Measurements from ENCODE around the gene ACOT7.

Gene ACOT7

GRCh38 chr1:6419397-6419803 is 25.8 kb upstream of the ACOT7 start:
- H2AFZ ChIP-seq (ENCODE audit: low read depth, low read length), result no peak overlapping the region
- no peaks in the 10 kb centered on the region for H4K20me1 ChIP-seq (ENCODE audit: insufficient read depth, low read length)
- H3K9ac ChIP-seq (ENCODE audit: low read depth, low read length), result no peak overlapping the region
- no peak for ATAC-seq (ENCODE audit: insufficient read depth, low read depth)
- peaks cover 7% of the 10 kb centered on the region for H3K27me3 ChIP-seq (ENCODE audit: insufficient read depth, low read length, poor library complexity)
- no peak for TF ChIP-seq EZH2 (IDR thresholded peaks at IDR 0.05; ENCODE audit: borderline replicate concordance, low read depth, low read length, severe bottlenecking)
- no peak for TF ChIP-seq CTCF (IDR thresholded peaks at IDR 0.05; ENCODE audit: borderline replicate concordance, extremely low read depth, low read length, poor library complexity, severe bottlenecking)
- peaks cover 4% of the 10 kb centered on the region; the same call in 1 of the 2 replicates for H3K4me1 ChIP-seq (ENCODE audit: insufficient read depth, low read length)
- H3K79me2 ChIP-seq (ENCODE audit: insufficient read depth, low read length), result no peaks in the 10 kb centered on the region
- H3K4me2 ChIP-seq (ENCODE audit: insufficient read depth, low read length), result no peak overlapping the region
- H3K27ac ChIP-seq (ENCODE audit: low read length), result no peak overlapping the region
- no peaks in the 10 kb centered on the region for H3K9me3 ChIP-seq (ENCODE audit: insufficient read depth, low read length, severe bottlenecking)
- H3K4me3 ChIP-seq (ENCODE audit: low read depth in 1 of 2, low read length in 2 of 2), result no peak overlapping the region
- DNase-seq, result no peak
- H3K36me3 ChIP-seq (ENCODE audit: insufficient read depth, low read length), result no peaks in the 10 kb centered on the region

GRCh38 chr1:6418668-6419396 is 25.3 kb upstream of the ACOT7 start:
- Histone ChIP-seq H2AFZ (ENCODE audit: low read depth, low read length) (no peak overlapping the region), H3K9ac (ENCODE audit: low read depth, low read length) (no peak overlapping the region), H3K27me3 (ENCODE audit: insufficient read depth, low read length, poor library complexity) (peaks cover 7% of the 10 kb centered on the region), H3K27ac (ENCODE audit: low read length) (no peak overlapping the region), H4K20me1 (ENCODE audit: insufficient read depth, low read length) (no peaks in the 10 kb centered on the region), H3K79me2 (ENCODE audit: insufficient read depth, low read length) (no peaks in the 10 kb centered on the region), H3K4me2 (ENCODE audit: insufficient read depth, low read length) (no peak overlapping the region), H3K4me3 (ENCODE audit: low read depth in 1 of 2, low read length in 2 of 2) (no peak overlapping the region), H3K36me3 (ENCODE audit: insufficient read depth, low read length) (no peaks in the 10 kb centered on the region), H3K9me3 (ENCODE audit: insufficient read depth, low read length, severe bottlenecking) (no peaks in the 10 kb centered on the region), H3K4me1 (ENCODE audit: insufficient read depth, low read length) (peaks cover 2% of the 10 kb centered on the region; the same call in 1 of the 2 replicates)
- no peak for DNase-seq
- no peak for TF ChIP-seq CTCF (IDR thresholded peaks at IDR 0.05; ENCODE audit: borderline replicate concordance, extremely low read depth, low read length, poor library complexity, severe bottlenecking)
- TF ChIP-seq EZH2 (IDR thresholded peaks at IDR 0.05; ENCODE audit: borderline replicate concordance, low read depth, low read length, severe bottlenecking), result no peak
- no peak for ATAC-seq (ENCODE audit: insufficient read depth, low read depth)

GRCh38 chr1:6417961-6418667 is 24.5 kb upstream of the ACOT7 start:
- Histone ChIP-seq H3K9ac (ENCODE audit: low read depth, low read length) (no peak overlapping the region), H3K27ac (ENCODE audit: low read length) (no peak overlapping the region), H4K20me1 (ENCODE audit: insufficient read depth, low read length) (no peaks in the 10 kb centered on the region), H3K4me3 (ENCODE audit: low read depth in 1 of 2, low read length in 2 of 2) (no peak overlapping the region), H3K4me2 (ENCODE audit: insufficient read depth, low read length) (no peak overlapping the region), H3K79me2 (ENCODE audit: insufficient read depth, low read length) (no peaks in the 10 kb centered on the region), H3K27me3 (ENCODE audit: insufficient read depth, low read length, poor library complexity) (peaks cover 4% of the 10 kb centered on the region), H3K9me3 (ENCODE audit: insufficient read depth, low read length, severe bottlenecking) (no peaks in the 10 kb centered on the region), H3K36me3 (ENCODE audit: insufficient read depth, low read length) (no peaks in the 10 kb centered on the region), H3K4me1 (ENCODE audit: insufficient read depth, low read length) (no peaks in the 10 kb centered on the region), H2AFZ (ENCODE audit: low read depth, low read length) (no peak overlapping the region)
- TF ChIP-seq CTCF (IDR thresholded peaks at IDR 0.05; ENCODE audit: borderline replicate concordance, extremely low read depth, low read length, poor library complexity, severe bottlenecking), result no peak
- TF ChIP-seq EZH2 (IDR thresholded peaks at IDR 0.05; ENCODE audit: borderline replicate concordance, low read depth, low read length, severe bottlenecking), result no peak
- ATAC-seq (ENCODE audit: insufficient read depth, low read depth), result no peak
- DNase-seq, result no peak
